Fibroblast of the conjunctiva (primary cell): ENCODE measurements around the gene ARID4A.
A peak's percentile ranks its signal among the peaks of the same experiment; 100 is the strongest.
"Not testable (repeated sequence)": the region's sequence is repeated elsewhere in the genome, so short reads cannot be mapped to it uniquely, and the experiment has no call there.

Source experiments
- DNase-seq: peaks from one replicate; pipeline ENCODE4 v3.0.0-alpha.2; 2010; ENCODE audit warnings: low read depth

Gene ARID4A, protein sequence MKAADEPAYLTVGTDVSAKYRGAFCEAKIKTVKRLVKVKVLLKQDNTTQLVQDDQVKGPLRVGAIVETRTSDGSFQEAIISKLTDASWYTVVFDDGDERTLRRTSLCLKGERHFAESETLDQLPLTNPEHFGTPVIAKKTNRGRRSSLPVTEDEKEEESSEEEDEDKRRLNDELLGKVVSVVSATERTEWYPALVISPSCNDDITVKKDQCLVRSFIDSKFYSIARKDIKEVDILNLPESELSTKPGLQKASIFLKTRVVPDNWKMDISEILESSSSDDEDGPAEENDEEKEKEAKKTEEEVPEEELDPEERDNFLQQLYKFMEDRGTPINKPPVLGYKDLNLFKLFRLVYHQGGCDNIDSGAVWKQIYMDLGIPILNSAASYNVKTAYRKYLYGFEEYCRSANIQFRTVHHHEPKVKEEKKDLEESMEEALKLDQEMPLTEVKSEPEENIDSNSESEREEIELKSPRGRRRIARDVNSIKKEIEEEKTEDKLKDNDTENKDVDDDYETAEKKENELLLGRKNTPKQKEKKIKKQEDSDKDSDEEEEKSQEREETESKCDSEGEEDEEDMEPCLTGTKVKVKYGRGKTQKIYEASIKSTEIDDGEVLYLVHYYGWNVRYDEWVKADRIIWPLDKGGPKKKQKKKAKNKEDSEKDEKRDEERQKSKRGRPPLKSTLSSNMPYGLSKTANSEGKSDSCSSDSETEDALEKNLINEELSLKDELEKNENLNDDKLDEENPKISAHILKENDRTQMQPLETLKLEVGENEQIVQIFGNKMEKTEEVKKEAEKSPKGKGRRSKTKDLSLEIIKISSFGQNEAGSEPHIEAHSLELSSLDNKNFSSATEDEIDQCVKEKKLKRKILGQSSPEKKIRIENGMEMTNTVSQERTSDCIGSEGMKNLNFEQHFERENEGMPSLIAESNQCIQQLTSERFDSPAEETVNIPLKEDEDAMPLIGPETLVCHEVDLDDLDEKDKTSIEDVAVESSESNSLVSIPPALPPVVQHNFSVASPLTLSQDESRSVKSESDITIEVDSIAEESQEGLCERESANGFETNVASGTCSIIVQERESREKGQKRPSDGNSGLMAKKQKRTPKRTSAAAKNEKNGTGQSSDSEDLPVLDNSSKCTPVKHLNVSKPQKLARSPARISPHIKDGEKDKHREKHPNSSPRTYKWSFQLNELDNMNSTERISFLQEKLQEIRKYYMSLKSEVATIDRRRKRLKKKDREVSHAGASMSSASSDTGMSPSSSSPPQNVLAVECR

GRCh38 chr14:58298477-58299400 is at the start of gene ARID4A:
Gene ARID4A, plus strand, starts transcription at chr14:58298555. Its CDS starts 1,300 bp downstream, at chr14:58299855.
- DNase-seq: no peak

- DNase-seq: no peak
These were observed 48.7 kb upstream of the ARID4A start for GRCh38 chr14:58249611-58250010.

- no peak for DNase-seq
These were observed 40.2 kb upstream of the ARID4A start for GRCh38 chr14:58258156-58258555.

DNA sequence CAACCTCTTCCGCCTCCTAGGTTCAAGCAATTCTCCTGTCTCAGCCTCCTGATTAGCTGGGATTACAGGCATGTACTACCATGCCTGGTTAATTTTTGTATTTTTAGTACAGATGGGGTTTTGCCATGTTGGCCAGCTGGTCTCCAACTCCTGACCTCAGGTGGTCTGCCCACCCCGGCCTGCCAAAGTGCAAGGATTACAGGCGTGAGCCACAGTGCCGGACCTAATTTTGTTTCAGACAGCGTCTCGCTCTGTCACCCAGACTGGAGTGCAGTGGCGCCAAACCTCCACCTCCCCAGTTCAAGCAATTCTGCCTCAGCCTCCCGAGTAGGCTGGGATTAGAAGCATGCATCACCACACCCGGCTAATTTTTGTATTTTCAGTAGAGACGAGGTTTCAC is 36.4 kb upstream of the ARID4A start:
- DNase-seq: not testable (repeated sequence)

DNA sequence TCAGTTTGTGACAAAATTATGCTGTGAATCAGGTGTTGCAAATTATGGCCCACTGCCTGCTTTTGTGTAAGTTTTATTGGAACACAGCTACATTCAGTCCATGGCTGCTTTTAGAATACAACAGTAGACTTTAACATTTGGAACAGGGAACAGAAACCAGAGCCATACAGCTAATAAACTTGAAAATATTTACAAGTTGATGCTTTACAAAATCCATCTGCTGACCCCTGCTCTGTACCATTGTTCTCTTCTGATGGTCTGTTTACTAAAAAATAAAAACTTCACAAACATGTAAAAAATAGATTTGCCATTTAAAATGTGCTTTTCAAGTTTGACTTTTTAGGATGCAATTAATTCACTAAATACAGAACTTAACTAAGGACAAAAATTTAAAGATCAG is 33.0 kb upstream of the ARID4A start:
- no peak for DNase-seq

- DNase-seq: no peak
These were observed 27.7 kb upstream of the ARID4A start for GRCh38 chr14:58270628-58271027.

- peak; percentile 18 for DNase-seq
These were observed 25.6 kb upstream of the ARID4A start for GRCh38 chr14:58272588-58273372.

DNA sequence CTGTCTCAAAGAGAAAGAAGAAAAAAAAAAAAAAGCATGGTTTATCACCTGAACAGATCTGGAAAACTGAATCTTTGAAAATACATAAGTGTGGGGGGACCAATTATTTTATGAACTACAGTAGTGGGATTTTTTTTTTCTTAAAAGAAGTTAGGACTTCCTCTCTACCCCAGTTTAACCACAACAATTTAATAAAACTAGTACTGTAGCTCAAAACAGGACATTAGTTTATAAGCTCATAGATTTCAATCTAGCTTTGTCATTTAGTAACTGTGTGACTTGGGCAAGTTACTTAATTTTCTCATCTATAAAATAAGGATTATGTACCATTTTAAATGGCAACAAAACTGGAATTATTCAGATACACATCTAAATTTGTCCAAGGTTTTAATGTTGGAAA is 23.5 kb upstream of the ARID4A start:
- no peak for DNase-seq

DNA sequence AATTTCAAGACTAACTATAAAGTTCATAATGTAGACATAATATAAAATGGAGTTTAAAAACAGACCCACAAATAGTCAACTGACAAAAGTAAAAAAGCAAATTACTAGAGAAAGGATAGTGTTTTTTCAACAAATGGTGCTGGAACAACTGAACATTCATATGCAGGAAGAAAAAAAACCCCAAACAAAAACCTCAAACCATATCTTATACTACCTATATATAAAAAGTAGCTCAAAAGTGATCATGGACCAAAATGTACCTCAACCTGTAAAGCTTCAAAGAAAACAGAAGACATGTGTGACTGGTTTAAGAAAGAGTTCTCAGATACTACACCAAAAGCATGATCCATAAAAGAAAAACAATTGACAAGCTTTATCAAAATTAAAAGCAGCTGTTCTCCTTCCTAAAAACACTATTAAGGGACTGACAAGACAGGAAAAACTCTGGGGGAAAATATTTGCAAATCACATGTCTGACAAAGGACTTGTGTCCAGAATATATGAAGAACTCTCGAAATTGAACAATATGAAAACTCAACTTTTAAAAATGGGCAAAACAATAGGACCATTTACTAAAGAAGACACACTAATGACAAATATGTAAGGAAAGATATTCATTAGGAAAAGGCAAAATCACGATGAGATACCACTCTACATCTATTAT is 22.7 kb upstream of the ARID4A start:
- no peak for DNase-seq

GRCh38 chr14:58276208-58276607 is 22.1 kb upstream of the ARID4A start:
- DNase-seq: no peak

DNA sequence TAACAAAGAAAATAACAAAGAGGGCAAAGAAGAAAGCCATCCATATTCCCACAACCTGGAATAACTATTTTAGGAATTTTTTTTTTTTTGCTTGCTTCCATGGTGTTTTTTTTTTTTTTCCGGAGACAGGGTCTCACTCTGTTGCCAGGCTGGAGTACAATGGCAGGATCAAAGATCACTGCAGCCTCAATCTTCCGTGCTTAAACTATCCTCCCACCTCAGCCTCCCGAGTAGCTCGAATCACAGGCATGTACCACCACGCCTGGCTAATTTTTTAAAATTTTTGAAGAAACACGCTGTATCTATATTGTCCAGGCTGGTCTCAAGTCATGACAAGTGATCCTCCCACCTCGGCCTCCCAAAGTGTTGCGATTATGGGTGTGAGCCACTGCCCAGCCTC is 20.2 kb upstream of the ARID4A start:
- DNase-seq: no peak

- DNase-seq: peak; percentile 69
These were observed 17.2 kb upstream of the ARID4A start for GRCh38 chr14:58280954-58281787.

GRCh38 chr14:58281969-58282368 is 16.4 kb upstream of the ARID4A start:
- DNase-seq: no peak

- DNase-seq: no peak
These were observed 15.3 kb upstream of the ARID4A start for GRCh38 chr14:58282925-58283593.

- no peak for DNase-seq
These were observed 14.6 kb upstream of the ARID4A start for GRCh38 chr14:58283730-58284129.

GRCh38 chr14:58285132-58285531 is 13.2 kb upstream of the ARID4A start:
- DNase-seq: no peak

GRCh38 chr14:58287607-58288042 is 10.7 kb upstream of the ARID4A start:
- no peak for DNase-seq

DNA sequence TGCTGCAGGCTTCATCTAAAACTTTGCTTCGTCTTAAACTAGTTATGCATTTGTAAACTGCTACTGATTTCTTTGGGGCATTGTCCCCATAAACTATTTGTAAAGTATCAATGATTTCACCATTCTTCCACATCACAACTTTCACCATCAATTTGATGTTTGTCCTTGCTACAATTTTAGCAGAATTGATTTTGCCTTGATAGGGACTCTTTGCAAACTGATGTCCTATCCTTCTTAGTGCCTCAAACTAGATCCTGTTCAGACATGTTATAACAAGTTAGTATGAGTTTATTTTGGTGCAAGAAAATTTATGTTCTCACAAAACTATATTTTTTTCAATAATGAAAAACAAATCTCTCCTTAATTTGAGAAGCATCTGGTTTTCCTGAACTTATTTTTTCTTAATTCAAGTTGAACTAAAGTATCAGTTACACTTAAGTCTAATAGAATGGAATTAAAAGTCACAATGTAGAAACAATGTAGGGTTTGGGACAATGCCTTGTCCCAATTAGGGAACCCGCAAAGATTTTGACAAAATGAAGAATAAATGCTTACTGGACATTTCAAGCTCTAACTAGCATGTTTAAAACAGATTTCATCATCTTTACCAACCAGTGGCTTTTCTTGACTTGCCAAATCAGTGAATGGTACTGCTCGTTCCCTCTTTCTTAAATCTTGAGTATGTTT is 10.1 kb upstream of the ARID4A start:
- DNase-seq: no peak
